Skeletal muscle satellite cell (primary cell): ENCODE results near the gene COL8A1. TPM values are rescaled to one million over a fixed set of nuclear protein-coding genes. Genes with fewer than 3 reads are reported as not detected.
"Not testable (repeated sequence)": the region's sequence is repeated elsewhere in the genome, so short reads cannot be mapped to it uniquely, and the experiment has no call there.

Experiments
- H3K27me3 ChIP-seq: 2 replicates; pipeline ENCODE4 v1.7.0; 2013; ENCODE audit warnings: low read length; ENCODE audit not compliant: control insufficient read depth, insufficient read depth
- H3K36me3 ChIP-seq: 2 replicates; pipeline ENCODE4 v1.7.0; 2013; ENCODE audit warnings: mild to moderate bottlenecking, control low read depth, low read length; ENCODE audit not compliant: insufficient read depth
- H3K4me1 ChIP-seq: 2 replicates; pipeline ENCODE4 v1.7.0; 2013; ENCODE audit warnings: low read length; ENCODE audit not compliant: control insufficient read depth, insufficient read depth
- H3K4me2 ChIP-seq: 2 replicates; pipeline ENCODE4 v1.7.0; 2013; ENCODE audit warnings: mild to moderate bottlenecking, low read length
- H3K4me3 ChIP-seq: 2 replicates; pipeline ENCODE4 v1.7.0; 2013; ENCODE audit warnings: low read length
- H3K9ac ChIP-seq: 2 replicates; pipeline ENCODE4 v1.7.0; 2013; ENCODE audit warnings: mild to moderate bottlenecking, low read depth, low read length, moderate library complexity
- H3K9me3 ChIP-seq: replicated peaks from 2 replicates; pipeline ENCODE4 v1.7.0; 2013; ENCODE audit warnings: mild to moderate bottlenecking, control low read depth, low read length
- total RNA-seq: library from RNA; depleted of rRNA; stranded (reverse); fragments of >200 nt; gene quantifications from 2 replicates; pipeline ENCODE4 v1.2.3, GENCODE V29; 2012; rRNA removed

The COL8A1 gene
- 31.7 and 46.6 TPM in 2 replicates for total RNA-seq

DNA sequence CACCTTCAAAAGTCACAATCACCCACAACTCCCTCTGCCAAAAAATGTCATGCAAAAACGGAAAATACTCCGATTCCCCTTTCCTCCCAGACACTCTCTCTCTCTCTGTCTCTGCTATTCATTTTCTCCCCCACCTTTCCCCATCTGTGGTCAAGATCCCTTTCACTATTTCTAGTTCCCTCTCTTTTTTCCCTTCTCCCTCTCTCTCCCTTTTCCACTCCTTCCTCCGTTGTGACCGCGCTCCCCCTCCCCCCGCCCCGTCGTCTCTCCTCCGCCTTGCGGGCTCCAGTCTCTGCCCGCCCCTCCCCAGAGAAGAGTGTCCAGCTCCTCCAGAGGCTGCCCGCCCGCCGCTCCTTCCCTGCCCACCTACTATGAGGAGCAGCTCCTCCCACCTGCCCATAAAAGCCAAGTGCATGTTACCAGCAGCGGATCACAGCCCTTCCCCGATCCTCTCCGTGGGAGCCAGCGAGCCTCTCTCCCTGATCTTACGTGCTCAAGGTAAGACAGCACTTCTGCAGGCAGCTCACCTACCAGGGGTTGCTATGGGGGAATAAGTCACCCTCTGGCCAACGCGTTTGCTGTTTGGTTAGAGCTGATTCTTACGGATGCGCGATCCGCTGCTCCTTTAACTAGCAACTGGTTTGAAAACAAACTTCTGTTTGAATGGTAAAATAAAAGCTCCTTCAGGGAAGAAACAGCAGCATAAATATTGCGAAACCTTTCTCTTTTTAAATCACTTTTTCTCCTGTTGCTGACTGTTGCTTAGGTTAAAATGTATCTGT lies at the start of gene COL8A1:
TSS of gene COL8A1 (plus strand) at position 428 of the 782 bp plus-strand sequence. CDS start 152,089 bp downstream, outside the sequence.
- Histone ChIP-seq H3K9me3 (no peaks in the 10 kb centered on the region), H3K4me3 (peak within 1 kb of the TSS; percentile 77), H3K36me3 (peaks cover 32% of the 10 kb centered on the region), H3K4me1 (peaks cover 32% of the 10 kb centered on the region), H3K4me2 (peak within 1 kb of the TSS; percentile 86), H3K27me3 (no peaks in the 10 kb centered on the region), H3K9ac (peak within 1 kb of the TSS; percentile 93)

DNA sequence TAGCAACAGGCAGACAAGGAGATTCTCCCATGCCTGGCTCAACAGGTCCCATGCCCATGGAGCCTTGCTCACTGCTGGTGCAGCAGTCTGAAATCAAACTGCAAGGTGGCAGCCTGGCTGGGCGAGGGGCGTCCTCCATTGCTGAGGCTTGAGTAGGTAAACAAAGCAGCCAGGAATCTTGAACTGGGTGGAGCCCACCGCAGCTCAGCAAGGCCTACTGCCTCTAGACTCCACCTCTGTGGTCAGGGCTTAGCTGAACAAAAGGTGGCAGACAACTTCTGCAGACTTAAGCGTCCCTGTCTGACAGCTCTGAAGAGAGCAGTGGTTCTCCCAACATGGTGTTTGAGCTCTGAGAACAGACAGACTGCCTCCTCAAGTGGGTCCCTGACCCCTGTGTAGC lies 49.2 kb upstream of the COL8A1 start:
- not testable (repeated sequence) for H3K27me3 ChIP-seq, H3K9ac ChIP-seq, H3K36me3 ChIP-seq, H3K9me3 ChIP-seq, H3K4me2 ChIP-seq, H3K4me3 ChIP-seq
- peaks cover 10% of the 10 kb centered on the region for H3K4me1 ChIP-seq

- H3K4me1 ChIP-seq: no peaks in the 10 kb centered on the region
- H3K4me2 ChIP-seq: no peak overlapping the region
- H3K4me3 ChIP-seq: no peak overlapping the region
- H3K9me3 ChIP-seq: no peaks in the 10 kb centered on the region
- H3K36me3 ChIP-seq: no peaks in the 10 kb centered on the region
- no peaks in the 10 kb centered on the region for H3K27me3 ChIP-seq
- H3K9ac ChIP-seq: no peak overlapping the region
Observed at GRCh38 chr3:99599894-99600293, 38.5 kb upstream of the COL8A1 start.

GRCh38 chr3:99601515-99601914 lies 36.9 kb upstream of the COL8A1 start:
- H3K4me1 ChIP-seq: no peaks in the 10 kb centered on the region

DNA sequence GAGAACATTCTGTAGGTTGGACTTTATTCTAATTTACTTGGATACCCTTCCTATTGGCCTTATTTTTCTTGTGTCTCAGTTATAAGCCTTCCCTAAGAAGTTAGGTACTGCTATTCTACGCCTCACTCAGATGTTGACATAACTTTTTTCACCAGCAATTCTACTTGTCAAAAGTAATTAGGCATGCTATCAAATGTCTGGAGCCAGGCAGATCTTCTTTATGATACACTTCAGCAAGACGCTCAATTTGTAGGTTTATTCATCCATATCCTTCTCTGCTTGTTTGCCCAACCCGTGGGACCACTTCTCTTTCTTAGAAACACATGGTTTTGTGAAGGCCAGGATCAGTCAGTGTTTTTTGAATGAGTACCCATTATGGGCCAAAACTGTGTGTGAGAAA lies 36.2 kb upstream of the COL8A1 start:
- Histone ChIP-seq H3K9ac (no peak overlapping the region), H3K27me3 (no peaks in the 10 kb centered on the region), H3K4me1 (no peaks in the 10 kb centered on the region), H3K36me3 (no peaks in the 10 kb centered on the region), H3K4me3 (no peak overlapping the region), H3K4me2 (no peak overlapping the region), H3K9me3 (no peaks in the 10 kb centered on the region)

More at GRCh38 chr3:99601515-99601914, 36.9 kb upstream of the COL8A1 start:
- no peaks in the 10 kb centered on the region for H3K27me3 ChIP-seq
- H3K4me3 ChIP-seq: no peak overlapping the region
- no peak overlapping the region for H3K9ac ChIP-seq
- no peaks in the 10 kb centered on the region for H3K9me3 ChIP-seq
- no peaks in the 10 kb centered on the region for H3K36me3 ChIP-seq
- no peak overlapping the region for H3K4me2 ChIP-seq

DNA sequence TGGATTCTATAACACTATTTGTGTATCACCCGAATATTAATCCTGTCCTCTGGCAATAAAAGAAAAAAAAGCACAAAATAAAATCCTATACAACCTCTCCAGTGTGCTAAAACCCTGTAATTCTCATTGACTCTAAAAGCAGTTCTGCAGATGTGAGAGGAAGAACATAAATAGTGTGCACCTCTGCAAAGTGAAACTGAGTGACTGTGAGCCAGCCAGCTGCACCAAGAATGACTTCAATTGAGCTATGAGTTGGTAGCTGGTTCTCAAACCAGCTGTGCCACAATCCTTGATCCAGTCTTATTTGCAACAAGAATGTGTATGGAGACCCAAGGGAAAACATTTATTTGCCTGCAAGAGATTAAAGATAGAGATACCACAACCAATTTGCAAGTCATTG lies 31.2 kb upstream of the COL8A1 start:
- no peaks in the 10 kb centered on the region for H3K9me3 ChIP-seq
- no peaks in the 10 kb centered on the region for H3K4me1 ChIP-seq
- H3K9ac ChIP-seq: no peak overlapping the region
- no peaks in the 10 kb centered on the region for H3K27me3 ChIP-seq
- H3K36me3 ChIP-seq: no peaks in the 10 kb centered on the region
- no peak overlapping the region for H3K4me2 ChIP-seq
- no peak overlapping the region for H3K4me3 ChIP-seq

- no peaks in the 10 kb centered on the region for H3K9me3 ChIP-seq
- no peak overlapping the region for H3K4me3 ChIP-seq
Observed at GRCh38 chr3:99614768-99615167, 23.6 kb upstream of the COL8A1 start.

GRCh38 chr3:99620077-99620767 lies 18.2 kb upstream of the COL8A1 start:
- Histone ChIP-seq H3K4me3 (no peak overlapping the region), H3K27me3 (no peaks in the 10 kb centered on the region), H3K9ac (no peak overlapping the region), H3K36me3 (no peaks in the 10 kb centered on the region), H3K4me1 (peaks cover 9% of the 10 kb centered on the region), H3K9me3 (no peaks in the 10 kb centered on the region), H3K4me2 (no peak overlapping the region)

More at GRCh38 chr3:99614768-99615167, 23.6 kb upstream of the COL8A1 start:
- Histone ChIP-seq H3K27me3 (no peaks in the 10 kb centered on the region), H3K4me1 (no peaks in the 10 kb centered on the region), H3K4me2 (no peak overlapping the region), H3K9ac (no peak overlapping the region), H3K36me3 (no peaks in the 10 kb centered on the region)

- Histone ChIP-seq H3K4me2 (no peak overlapping the region), H3K36me3 (no peaks in the 10 kb centered on the region), H3K4me1 (peaks cover 16% of the 10 kb centered on the region), H3K4me3 (no peak overlapping the region), H3K9me3 (no peaks in the 10 kb centered on the region), H3K9ac (no peak overlapping the region), H3K27me3 (no peaks in the 10 kb centered on the region)
Observed at GRCh38 chr3:99620976-99621375, 17.4 kb upstream of the COL8A1 start.

GRCh38 chr3:99624496-99625236 lies 13.7 kb upstream of the COL8A1 start:
- H3K4me2 ChIP-seq: no peak overlapping the region
- H3K4me3 ChIP-seq: no peak overlapping the region
- no peaks in the 10 kb centered on the region for H3K36me3 ChIP-seq
- H3K4me1 ChIP-seq: peaks cover 35% of the 10 kb centered on the region
- no peaks in the 10 kb centered on the region for H3K9me3 ChIP-seq
- H3K9ac ChIP-seq: no peak overlapping the region
- no peaks in the 10 kb centered on the region for H3K27me3 ChIP-seq

- Histone ChIP-seq H3K27me3 (no peaks in the 10 kb centered on the region), H3K4me2 (peak overlapping the region; percentile 30), H3K9me3 (no peaks in the 10 kb centered on the region), H3K4me1 (peaks cover 35% of the 10 kb centered on the region), H3K36me3 (no peaks in the 10 kb centered on the region), H3K4me3 (no peak overlapping the region), H3K9ac (peak overlapping the region; percentile 22)
Observed at GRCh38 chr3:99625237-99625622, 13.2 kb upstream of the COL8A1 start.
